ENCODE results near the gene SUPT3H. TPM values are rescaled to one million over a fixed set of nuclear protein-coding genes. Genes with fewer than 3 reads are reported as not detected.

Gene SUPT3H
- polyA plus RNA-seq, 1 donor (not counting 4 experiments of a cell fraction or from before 2014, with no cell fraction given), result 7.6 TPM

DNA sequence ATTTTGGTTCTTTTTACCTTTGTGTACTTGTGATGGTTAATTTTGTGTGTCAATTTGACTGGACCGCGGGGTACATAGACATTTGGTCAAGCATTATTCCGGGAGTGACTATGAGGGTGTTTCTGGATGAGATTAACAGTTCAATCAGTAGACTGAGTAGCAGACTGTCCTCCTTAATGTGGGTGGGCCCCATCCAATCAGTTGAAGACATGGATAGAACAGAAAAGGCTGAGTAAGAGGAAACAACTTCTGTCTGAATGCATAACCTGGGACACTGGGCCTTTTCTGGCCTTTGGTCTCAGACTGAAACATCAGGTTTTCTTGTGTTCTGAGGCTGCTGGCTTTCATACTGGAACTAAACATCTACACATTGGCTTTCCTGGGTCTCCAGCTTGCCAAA, 353.1 kb downstream of the SUPT3H start:
- H3K9me3 ChIP-seq (ENCODE audit: control insufficient read depth, low read depth, low read length), result no peaks in the 10 kb centered on the region
- H3K4me1 ChIP-seq (ENCODE audit: control insufficient read depth, extremely low read depth, insufficient read depth, low read length), result no peaks in the 10 kb centered on the region
- H3K4me3 ChIP-seq (ENCODE audit: control insufficient read depth in 2 of 3, extremely low read depth in 1 of 3, insufficient read depth in 2 of 3, low read depth in 1 of 3, low read length in 3 of 3), result no peak overlapping the region
- no peak for TF ChIP-seq CTCF (optimal IDR thresholded peaks at IDR 0.05 in 1 of 3, IDR thresholded peaks at IDR 0.05 in 1 of 3, conservative IDR thresholded peaks at IDR 0.05 in 1 of 3; ENCODE audit: extremely low read depth in 1 of 3, insufficient read depth in 2 of 3, low read length in 3 of 3)
- no peak for TF ChIP-seq EZH2 (IDR thresholded peaks at IDR 0.05; ENCODE audit: low read length)
- no peaks in the 10 kb centered on the region for H3K9me1 ChIP-seq (ENCODE audit: control insufficient read depth, extremely low read depth, insufficient read depth, low read length)
- H3K79me2 ChIP-seq (ENCODE audit: control insufficient read depth, insufficient read depth, low read length), result no peaks in the 10 kb centered on the region
- H4K20me1 ChIP-seq (ENCODE audit: control insufficient read depth, extremely low read depth, insufficient read depth, low read length), result no peaks in the 10 kb centered on the region
- dilution Hi-C loops (cut with MboI; ENCODE audit: extremely low pct_ligation_motif_present, low sequenced_read_pairs), result no loop called here
- DNase-seq (ENCODE audit: low read depth, low spot score) (no peak), FAIRE-seq (no peak)
- no peaks in the 10 kb centered on the region for H3K27me3 ChIP-seq (ENCODE audit: control insufficient read depth, extremely low read depth, insufficient read depth, low read length)
- no peak overlapping the region for H3K4me2 ChIP-seq (ENCODE audit: control insufficient read depth, extremely low read depth, insufficient read depth, low read depth, low read length)
- no peak overlapping the region for H3K9ac ChIP-seq (ENCODE audit: control insufficient read depth, extremely low read depth, insufficient read depth, low read length)
- H3K27ac ChIP-seq (ENCODE audit: control insufficient read depth, insufficient read depth, low read length), result no peak overlapping the region
- H2AFZ ChIP-seq (ENCODE audit: control insufficient read depth, low read length), result no peak overlapping the region
- H3K36me3 ChIP-seq (ENCODE audit: control insufficient read depth in 2 of 2, extremely low read depth in 1 of 2, insufficient read depth in 2 of 2, low read length in 2 of 2), result no peaks in the 10 kb centered on the region

DNA sequence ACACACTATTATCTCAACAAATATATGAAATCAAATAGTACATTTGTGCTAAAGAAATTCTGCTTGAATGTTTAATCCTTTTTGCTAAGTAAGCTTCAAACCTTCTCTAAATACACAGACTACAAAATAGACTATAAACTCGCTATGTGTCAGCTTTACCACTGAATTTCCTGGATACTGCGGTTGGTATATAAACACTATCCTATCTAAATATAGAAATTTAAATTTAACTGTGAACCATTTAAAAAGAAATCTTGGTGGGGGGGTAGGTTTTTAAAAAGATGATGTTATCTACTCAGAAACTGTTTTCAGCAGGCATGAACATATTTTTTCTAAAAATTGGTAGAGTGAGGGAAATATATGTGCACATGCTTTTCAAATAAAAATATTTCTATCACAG, 356.1 kb downstream of the SUPT3H start:
- no peak overlapping the region for H3K9ac ChIP-seq (ENCODE audit: control insufficient read depth, extremely low read depth, insufficient read depth, low read length)
- H3K9me1 ChIP-seq (ENCODE audit: control insufficient read depth, extremely low read depth, insufficient read depth, low read length), result no peaks in the 10 kb centered on the region
- dilution Hi-C loops (cut with MboI; ENCODE audit: extremely low pct_ligation_motif_present, low sequenced_read_pairs), result no loop called here
- H3K4me2 ChIP-seq (ENCODE audit: control insufficient read depth, extremely low read depth, insufficient read depth, low read depth, low read length), result no peak overlapping the region
- no peaks in the 10 kb centered on the region for H3K4me1 ChIP-seq (ENCODE audit: control insufficient read depth, extremely low read depth, insufficient read depth, low read length)
- FAIRE-seq (no peak), DNase-seq (ENCODE audit: low read depth, low spot score) (no peak)
- H3K36me3 ChIP-seq (ENCODE audit: control insufficient read depth in 2 of 2, extremely low read depth in 1 of 2, insufficient read depth in 2 of 2, low read length in 2 of 2), result no peaks in the 10 kb centered on the region
- H3K4me3 ChIP-seq (ENCODE audit: control insufficient read depth in 2 of 3, extremely low read depth in 1 of 3, insufficient read depth in 2 of 3, low read depth in 1 of 3, low read length in 3 of 3), result no peak overlapping the region
- H3K27ac ChIP-seq (ENCODE audit: control insufficient read depth, insufficient read depth, low read length), result no peak overlapping the region
- no peaks in the 10 kb centered on the region for H3K79me2 ChIP-seq (ENCODE audit: control insufficient read depth, insufficient read depth, low read length)
- H3K9me3 ChIP-seq (ENCODE audit: control insufficient read depth, low read depth, low read length), result no peaks in the 10 kb centered on the region
- H3K27me3 ChIP-seq (ENCODE audit: control insufficient read depth, extremely low read depth, insufficient read depth, low read length), result no peaks in the 10 kb centered on the region
- H2AFZ ChIP-seq (ENCODE audit: control insufficient read depth, low read length), result no peak overlapping the region
- no peaks in the 10 kb centered on the region for H4K20me1 ChIP-seq (ENCODE audit: control insufficient read depth, extremely low read depth, insufficient read depth, low read length)
- no peak for TF ChIP-seq EZH2 (IDR thresholded peaks at IDR 0.05; ENCODE audit: low read length)
- TF ChIP-seq CTCF (optimal IDR thresholded peaks at IDR 0.05 in 1 of 3, IDR thresholded peaks at IDR 0.05 in 1 of 3, conservative IDR thresholded peaks at IDR 0.05 in 1 of 3; ENCODE audit: extremely low read depth in 1 of 3, insufficient read depth in 2 of 3, low read length in 3 of 3), result no peak
